Astrocyte of the hippocampus (primary cell): ENCODE results near the gene FGD4.
"Not testable (repeated sequence)": the region's sequence is repeated elsewhere in the genome, so short reads cannot be mapped to it uniquely, and the experiment has no call there.

Experiments
- DNase-seq: peaks from one replicate; pipeline ENCODE4 v3.0.0; 2011; ENCODE audit warnings: low read depth, low spot score

The FGD4 gene

GRCh38 chr12:32519047-32519446, 119.7 kb downstream of the FGD4 start:
- DNase-seq: no peak

DNA sequence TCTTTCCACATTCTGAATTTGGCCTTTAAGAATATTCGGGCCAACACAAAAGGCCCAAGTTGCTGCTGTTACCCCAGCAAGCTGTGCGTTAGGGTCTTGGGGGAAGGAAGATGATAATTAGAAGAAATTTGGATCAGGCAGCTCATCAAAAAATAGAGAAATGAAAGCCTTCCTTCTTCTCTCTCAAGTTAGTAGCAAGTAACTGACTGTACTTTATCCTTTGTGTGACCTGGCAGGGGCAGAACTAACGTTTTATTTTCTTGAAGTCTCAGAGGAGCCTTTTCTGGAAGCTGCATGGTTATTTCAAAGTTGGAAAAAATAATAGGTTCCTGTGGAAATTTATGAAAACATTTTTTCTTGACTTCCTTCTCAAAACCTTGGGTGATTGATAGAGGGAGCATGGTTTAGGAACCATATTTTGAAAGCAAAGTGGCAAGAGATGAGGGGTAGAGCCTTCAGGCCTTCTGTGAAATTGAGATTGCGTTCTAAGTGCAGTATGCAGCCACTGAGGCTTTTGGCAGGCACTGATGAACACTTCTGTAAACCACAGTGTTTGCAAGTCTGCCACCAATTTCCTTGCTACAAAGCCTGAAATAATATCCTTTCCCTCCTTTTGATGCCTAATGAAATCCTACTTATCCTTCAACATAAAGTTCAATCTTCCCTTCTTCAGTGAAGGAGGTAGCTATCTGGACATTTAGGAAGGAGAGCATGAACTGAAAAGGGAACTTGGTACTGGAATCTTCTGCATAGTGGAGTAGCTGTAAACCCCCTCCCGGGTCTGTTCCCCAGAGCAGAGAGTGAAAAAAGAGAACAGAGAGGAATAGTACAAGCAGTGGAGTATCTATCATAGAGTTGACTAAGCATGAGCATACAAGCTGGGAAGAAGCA, 123.2 kb downstream of the FGD4 start:
- peak; percentile 52 for DNase-seq

- DNase-seq: not testable (repeated sequence)
Observed at GRCh38 chr12:32525802-32526201, 126.4 kb downstream of the FGD4 start.

GRCh38 chr12:32526343-32526742, 127.0 kb downstream of the FGD4 start:
- not testable (repeated sequence) for DNase-seq

- no peak for DNase-seq
Observed at GRCh38 chr12:32532422-32532821, 133.1 kb downstream of the FGD4 start.

- no peak for DNase-seq
Observed at GRCh38 chr12:32532951-32533350, 133.6 kb downstream of the FGD4 start.

GRCh38 chr12:32533506-32533905, 134.1 kb downstream of the FGD4 start:
- not testable (repeated sequence) for DNase-seq

GRCh38 chr12:32533971-32534590, 134.7 kb downstream of the FGD4 start:
- DNase-seq: peak; percentile 90

DNA sequence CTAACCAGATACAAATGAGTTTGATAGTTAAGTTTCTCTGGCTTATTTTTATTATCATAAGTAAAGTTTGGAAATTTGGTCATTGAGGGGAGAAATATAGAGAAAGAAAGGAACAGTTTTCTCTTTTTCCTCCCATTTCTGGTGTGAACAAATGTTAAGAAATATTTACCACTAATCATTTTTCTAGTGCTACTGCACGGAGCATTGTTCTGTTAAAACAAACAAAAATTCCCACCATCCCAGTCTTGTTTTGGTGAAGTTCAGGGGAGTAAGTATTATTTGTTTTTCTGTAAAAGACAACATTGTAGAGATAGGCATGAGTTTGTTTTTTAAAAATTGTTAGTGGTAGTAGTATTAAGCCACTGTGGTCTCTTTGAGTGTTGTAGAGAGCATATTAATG, 135.3 kb downstream of the FGD4 start:
- DNase-seq: no peak

- peak; percentile 90 for DNase-seq
Observed at GRCh38 chr12:32535288-32535999, 136.1 kb downstream of the FGD4 start.

DNA sequence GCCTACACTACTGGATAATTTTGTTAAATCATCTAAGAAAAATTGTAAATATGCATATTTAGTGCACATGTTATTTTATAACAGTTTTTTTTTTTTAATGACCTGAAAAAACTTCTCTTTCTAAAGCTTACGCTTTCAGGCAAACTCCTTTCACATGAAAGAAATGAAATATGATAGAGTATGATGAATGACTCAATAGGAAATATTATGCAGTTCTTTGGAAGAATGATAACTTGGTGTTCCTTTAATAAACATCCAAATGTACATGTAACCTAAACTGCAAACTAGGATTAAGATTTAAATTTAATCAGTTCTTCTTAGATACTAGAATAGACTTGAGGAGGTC, 136.6 kb downstream of the FGD4 start:
- DNase-seq: no peak

DNA sequence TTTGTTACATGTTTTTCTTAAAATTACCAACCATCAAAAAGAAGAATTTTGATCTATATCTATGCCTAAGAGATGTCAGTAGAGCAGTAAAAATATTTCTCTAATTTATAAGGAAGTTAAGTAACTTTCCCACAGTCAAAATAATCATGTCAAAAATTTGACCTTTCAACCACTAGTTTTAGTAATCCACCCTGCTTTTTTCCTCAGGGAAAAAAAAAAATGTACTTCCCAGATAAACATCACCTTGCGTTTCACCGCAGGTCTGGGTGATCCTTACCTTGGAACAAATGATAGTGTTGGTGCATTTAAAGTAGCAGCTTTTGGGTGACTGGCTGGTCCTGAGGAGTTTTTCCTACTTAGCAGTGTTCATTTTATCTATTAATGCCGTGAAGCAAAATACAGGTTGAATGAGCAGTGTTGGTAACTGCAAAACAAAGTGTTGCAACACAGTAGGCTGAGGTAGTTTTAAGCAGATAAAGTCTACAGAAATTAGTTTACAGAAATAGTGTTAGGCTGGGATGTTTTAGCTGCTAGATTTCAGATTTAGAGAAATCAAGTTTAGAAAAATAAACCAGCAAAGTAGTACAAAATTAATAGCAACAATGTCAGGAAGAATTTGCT, 142.5 kb downstream of the FGD4 start:
- no peak for DNase-seq

DNA sequence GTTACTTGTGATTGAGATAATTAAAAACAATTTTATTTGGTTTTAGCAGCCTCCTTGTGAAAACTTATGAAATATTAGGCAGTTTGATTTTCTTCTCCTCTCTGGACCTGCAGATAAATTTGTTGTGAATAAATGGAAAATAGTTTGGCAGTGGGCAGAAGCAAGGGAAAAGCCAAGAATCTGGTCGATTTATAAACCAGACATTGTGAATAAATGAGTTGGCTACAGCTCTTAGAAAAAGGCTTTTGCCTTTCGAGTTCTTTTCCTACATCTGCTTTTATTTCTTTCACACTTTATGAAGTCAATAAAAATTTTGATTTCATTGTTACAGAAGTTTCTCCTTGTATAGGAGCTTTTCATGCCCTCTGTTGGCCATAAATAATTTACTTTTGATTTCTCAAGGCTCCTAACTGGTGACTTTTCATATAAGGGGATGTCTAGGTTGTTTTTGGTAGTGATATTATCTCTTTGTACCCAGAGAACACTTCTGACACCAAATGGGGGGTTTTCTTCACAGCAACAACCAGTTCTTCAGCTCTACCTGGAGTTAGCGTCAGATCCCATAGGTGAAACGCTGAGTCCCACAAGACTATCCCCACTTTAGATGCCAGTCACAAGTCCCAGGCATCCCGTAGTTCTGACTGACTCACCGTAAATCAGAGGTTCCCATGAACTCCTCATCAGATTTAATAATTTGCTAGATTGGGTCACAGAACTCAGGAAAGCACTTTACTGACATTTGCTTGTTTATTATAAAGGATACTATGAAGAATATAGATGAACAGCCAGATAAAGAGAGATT, 143.3 kb downstream of the FGD4 start:
- no peak for DNase-seq

GRCh38 chr12:32544893-32545292, 145.5 kb downstream of the FGD4 start:
- no peak for DNase-seq

GRCh38 chr12:32545413-32545980, 146.1 kb downstream of the FGD4 start:
- DNase-seq: no peak

DNA sequence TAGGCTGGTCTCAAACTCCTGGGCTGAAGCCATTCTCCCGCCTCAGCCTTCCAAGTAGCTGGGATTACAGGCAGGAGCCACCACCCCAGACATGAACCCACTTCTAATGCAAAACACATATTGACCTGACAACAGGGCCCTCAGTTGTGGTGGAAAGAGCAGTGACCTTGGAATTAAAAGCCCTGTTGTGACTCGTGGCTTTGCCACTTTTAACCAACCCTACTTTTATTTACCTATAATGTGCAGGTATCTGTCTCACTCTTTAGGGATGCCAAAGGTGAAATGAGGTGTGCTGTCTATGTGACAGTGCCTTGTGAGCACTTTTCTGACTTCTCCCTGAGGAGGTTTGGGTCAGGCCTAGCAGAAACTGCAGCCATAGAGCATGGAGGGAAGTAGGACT, 146.9 kb downstream of the FGD4 start:
- no peak for DNase-seq

- DNase-seq: peak; percentile 96
Observed at GRCh38 chr12:32548691-32549281, 149.4 kb downstream of the FGD4 start.

DNA sequence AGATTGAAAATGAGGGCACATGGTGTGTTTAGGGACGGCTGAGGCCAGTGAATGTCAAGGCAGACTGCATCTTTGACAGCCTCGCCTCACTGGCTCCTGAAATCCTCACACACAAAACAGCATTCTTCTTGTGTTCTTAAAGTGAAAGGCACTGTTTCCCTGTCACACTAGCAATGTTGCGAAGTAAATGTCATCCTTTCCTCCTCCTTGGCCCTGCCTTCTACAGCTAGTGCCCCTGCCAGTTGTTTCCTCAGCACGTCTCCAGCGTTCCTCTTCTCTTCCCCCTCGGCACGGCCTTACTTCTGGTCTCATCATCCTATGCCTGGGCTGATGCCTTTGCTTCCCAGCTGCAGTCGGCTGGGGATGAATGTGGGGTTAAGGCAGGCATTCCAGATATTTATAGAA, 150.3 kb downstream of the FGD4 start:
- DNase-seq: peak; percentile 79

DNA sequence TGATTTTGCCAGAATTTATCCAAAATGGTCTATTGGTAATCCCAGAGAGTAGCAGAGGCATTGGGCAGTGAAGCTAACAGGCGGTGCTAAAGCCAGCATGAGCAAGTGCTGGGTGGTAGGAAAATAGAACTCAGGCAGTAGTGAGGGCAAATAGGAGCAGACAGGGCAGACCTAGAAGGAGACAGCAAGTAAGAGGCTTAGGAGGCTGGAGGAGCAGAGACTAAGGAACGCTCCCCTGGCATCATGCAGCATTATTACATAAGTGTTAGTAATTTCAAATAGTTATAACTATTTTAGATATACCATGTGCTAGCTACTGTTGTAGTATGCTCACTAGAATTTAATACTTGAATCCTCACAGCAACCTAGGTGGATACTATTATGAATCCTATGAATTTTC, 151.7 kb downstream of the FGD4 start:
- DNase-seq: no peak

- no peak for DNase-seq
Observed at GRCh38 chr12:32558903-32559302, 159.5 kb downstream of the FGD4 start.

GRCh38 chr12:32559434-32559833, 160.1 kb downstream of the FGD4 start:
- DNase-seq: no peak
